Measurements from ENCODE around the gene PCOLCE2.

- TF ChIP-seq, protein P1, sequence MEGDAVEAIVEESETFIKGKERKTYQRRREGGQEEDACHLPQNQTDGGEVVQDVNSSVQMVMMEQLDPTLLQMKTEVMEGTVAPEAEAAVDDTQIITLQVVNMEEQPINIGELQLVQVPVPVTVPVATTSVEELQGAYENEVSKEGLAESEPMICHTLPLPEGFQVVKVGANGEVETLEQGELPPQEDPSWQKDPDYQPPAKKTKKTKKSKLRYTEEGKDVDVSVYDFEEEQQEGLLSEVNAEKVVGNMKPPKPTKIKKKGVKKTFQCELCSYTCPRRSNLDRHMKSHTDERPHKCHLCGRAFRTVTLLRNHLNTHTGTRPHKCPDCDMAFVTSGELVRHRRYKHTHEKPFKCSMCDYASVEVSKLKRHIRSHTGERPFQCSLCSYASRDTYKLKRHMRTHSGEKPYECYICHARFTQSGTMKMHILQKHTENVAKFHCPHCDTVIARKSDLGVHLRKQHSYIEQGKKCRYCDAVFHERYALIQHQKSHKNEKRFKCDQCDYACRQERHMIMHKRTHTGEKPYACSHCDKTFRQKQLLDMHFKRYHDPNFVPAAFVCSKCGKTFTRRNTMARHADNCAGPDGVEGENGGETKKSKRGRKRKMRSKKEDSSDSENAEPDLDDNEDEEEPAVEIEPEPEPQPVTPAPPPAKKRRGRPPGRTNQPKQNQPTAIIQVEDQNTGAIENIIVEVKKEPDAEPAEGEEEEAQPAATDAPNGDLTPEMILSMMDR (IDR thresholded peaks at IDR 0.05), result no peak
- no peak for TF ChIP-seq POLR2A (IDR thresholded peaks at IDR 0.05)
Measured at GRCh38 chr3:142935963-142936362, 47.1 kb upstream of the PCOLCE2 start.

All from testis (tissue), 2 donors.